Measurements from ENCODE around the gene UCK1.

- TF ChIP-seq CTCF (IDR thresholded peaks at IDR 0.05), result no peak
- TF ChIP-seq EP300 (IDR thresholded peaks at IDR 0.05), result no peak
- no peak for TF ChIP-seq POLR2A (IDR thresholded peaks at IDR 0.05)
These were observed 10.6 kb downstream of the UCK1 start for GRCh38 chr9:131520503-131520902.
